Natural killer cell (primary cell): ENCODE data around the gene ATXN10. TPM values are rescaled to one million over a fixed set of nuclear protein-coding genes. Genes with fewer than 3 reads are reported as not detected.
"Not testable (repeated sequence)": the region's sequence is repeated elsewhere in the genome, so short reads cannot be mapped to it uniquely, and the experiment has no call there.

Source experiments
- ATAC-seq, 3 donors: fragments of 150-1000 bp in 2 of 3; fragments of 200-7000 bp in 1 of 3; cut with Tn5 transposase; 1 replicate in 1 of 3; 2 replicates in 2 of 3; pipeline ENCODE4 v1.10.0; 2021; ENCODE audit warnings: mild to moderate bottlenecking in 2 of 3, moderate library complexity in 2 of 3
- DNase-seq, 2 donors: peaks; one replicate each; pipeline versions ENCODE4 v3.0.0 to v3.0.0-alpha.2; 2013 to 2021; ENCODE audit warnings: mixed read lengths in 1 of 2
- H3K27ac ChIP-seq: one replicate; pipeline ENCODE4 v1.5.1; 2013; ENCODE audit warnings: mild to moderate bottlenecking, low read length
- H3K27me3 ChIP-seq: one replicate; pipeline ENCODE4 v1.6.1; 2013; ENCODE audit warnings: low read length; ENCODE audit not compliant: control insufficient read depth, insufficient read depth
- H3K36me3 ChIP-seq: one replicate; pipeline ENCODE4 v1.6.1; 2013; ENCODE audit warnings: low read length; ENCODE audit not compliant: control insufficient read depth, insufficient read depth
- H3K4me1 ChIP-seq: one replicate; pipeline ENCODE4 v1.6.1; 2013; ENCODE audit warnings: low read length; ENCODE audit not compliant: control insufficient read depth, insufficient read depth
- H3K4me3 ChIP-seq: one replicate; pipeline ENCODE4 v1.5.1; 2013; ENCODE audit warnings: low read length
- H3K9me3 ChIP-seq: one replicate; pipeline ENCODE4 v1.6.1; 2013; ENCODE audit warnings: low read length; ENCODE audit not compliant: control insufficient read depth, insufficient read depth
- H3K27ac Mint-ChIP-seq, 2 donors: one replicate each; pipeline ENCODE4 v1.8.0; 2022; ENCODE audit warnings: mild to moderate bottlenecking in 2 of 2, mixed read lengths in 2 of 2, moderate library complexity in 1 of 2
- H3K27me3 Mint-ChIP-seq, 2 donors: one replicate each; pipeline ENCODE4 v1.8.0; 2022; ENCODE audit warnings: low read depth in 2 of 2, mixed read lengths in 2 of 2
- H3K36me3 Mint-ChIP-seq: one replicate; pipeline ENCODE4 v1.8.0; 2022; ENCODE audit warnings: mixed read lengths
- H3K4me1 Mint-ChIP-seq, 2 donors: one replicate each; pipeline ENCODE4 v1.8.0; 2022; ENCODE audit warnings: mixed read lengths in 2 of 2
- H3K4me3 Mint-ChIP-seq: one replicate; pipeline ENCODE4 v1.8.0; 2022; ENCODE audit warnings: mild to moderate bottlenecking, moderate library complexity, mixed read lengths
- H3K9me3 Mint-ChIP-seq, 2 donors: one replicate each; pipeline ENCODE4 v1.8.0; 2022; ENCODE audit warnings: mixed read lengths in 2 of 2
- WGBS: methylation state at CpG from one replicate; pipeline ENCODE4 v1.1.7; 2013; ENCODE audit warnings: missing lambda C conversion rate; ENCODE audit not compliant: insufficient coverage; 5-methylcytosine and 5-hydroxymethylcytosine counted together
- intact Hi-C: fragments of 100-400 bp; cut with micrococcal nuclease; formaldehyde crosslinking; loops from one replicate; pipeline ENCODE4 v1.14.2; 2022
- total RNA-seq, 4 donors: library from RNA; stranded (reverse); fragments of 120-200 nt in 1 of 4; gene quantifications; one replicate each; pipeline versions ENCODE4 v1.2.3 to v1.2.4, GENCODE V29; 2013 to 2022
- TF ChIP-seq, protein P1 (sequence below): fragments of 200-600 bp; IDR thresholded peaks from one replicate; pipeline ENCODE4 v1.8.0; 2022; ENCODE audit warnings: antibody characterized with exemption

ATXN10 gene
- total RNA-seq, 3 donors from 2014 or later (not counting 1 experiment from before 2014, with no cell fraction given), result 79.3 to 90.5 (median 88.8) TPM

DNA sequence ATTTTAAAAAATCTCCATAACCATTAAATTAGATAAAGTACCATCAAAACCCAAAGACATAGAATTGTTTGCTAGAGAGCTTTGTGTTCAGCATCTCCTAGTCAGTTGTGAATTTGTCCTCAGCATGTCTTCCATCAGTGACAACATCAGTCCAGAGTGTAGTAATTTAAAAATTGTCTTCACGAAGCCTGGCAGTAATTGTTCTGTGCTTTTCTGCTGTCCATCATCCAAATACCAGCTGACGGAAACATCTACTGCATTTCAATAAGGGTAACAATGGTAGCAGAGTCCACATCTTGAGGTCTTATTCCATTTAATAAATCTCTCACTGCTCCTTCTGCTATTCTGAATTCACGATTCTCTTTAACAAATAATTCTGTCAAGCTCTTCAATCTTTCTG lies 121.5 kb downstream of the ATXN10 start:
- Histone ChIP-seq H3K4me3 (no peak overlapping the region), H3K36me3 (peaks cover 11% of the 10 kb centered on the region), H3K27me3 (no peaks in the 10 kb centered on the region), H3K27ac (no peak overlapping the region), H3K4me1 (no peaks in the 10 kb centered on the region), H3K9me3 (peaks cover 23% of the 10 kb centered on the region)
- intact Hi-C loops, result no loop called here
- Mint-ChIP-seq H3K36me3 (peaks cover 37% of the 10 kb centered on the region), H3K4me3 (no peak overlapping the region), H3K4me1 (peaks cover 3 to 6% of the 10 kb centered on the region in 2 donors), H3K27ac (no peak overlapping the region), H3K9me3 (peaks cover 6 to 27% of the 10 kb centered on the region in 2 donors), H3K27me3 (no peaks in the 10 kb centered on the region)
- ATAC-seq (no peak), DNase-seq (no peak)
- TF ChIP-seq, protein P1, sequence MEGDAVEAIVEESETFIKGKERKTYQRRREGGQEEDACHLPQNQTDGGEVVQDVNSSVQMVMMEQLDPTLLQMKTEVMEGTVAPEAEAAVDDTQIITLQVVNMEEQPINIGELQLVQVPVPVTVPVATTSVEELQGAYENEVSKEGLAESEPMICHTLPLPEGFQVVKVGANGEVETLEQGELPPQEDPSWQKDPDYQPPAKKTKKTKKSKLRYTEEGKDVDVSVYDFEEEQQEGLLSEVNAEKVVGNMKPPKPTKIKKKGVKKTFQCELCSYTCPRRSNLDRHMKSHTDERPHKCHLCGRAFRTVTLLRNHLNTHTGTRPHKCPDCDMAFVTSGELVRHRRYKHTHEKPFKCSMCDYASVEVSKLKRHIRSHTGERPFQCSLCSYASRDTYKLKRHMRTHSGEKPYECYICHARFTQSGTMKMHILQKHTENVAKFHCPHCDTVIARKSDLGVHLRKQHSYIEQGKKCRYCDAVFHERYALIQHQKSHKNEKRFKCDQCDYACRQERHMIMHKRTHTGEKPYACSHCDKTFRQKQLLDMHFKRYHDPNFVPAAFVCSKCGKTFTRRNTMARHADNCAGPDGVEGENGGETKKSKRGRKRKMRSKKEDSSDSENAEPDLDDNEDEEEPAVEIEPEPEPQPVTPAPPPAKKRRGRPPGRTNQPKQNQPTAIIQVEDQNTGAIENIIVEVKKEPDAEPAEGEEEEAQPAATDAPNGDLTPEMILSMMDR, result no peak
- 99% methylated on average over 3 of the region's 3 CpGs for WGBS

DNA sequence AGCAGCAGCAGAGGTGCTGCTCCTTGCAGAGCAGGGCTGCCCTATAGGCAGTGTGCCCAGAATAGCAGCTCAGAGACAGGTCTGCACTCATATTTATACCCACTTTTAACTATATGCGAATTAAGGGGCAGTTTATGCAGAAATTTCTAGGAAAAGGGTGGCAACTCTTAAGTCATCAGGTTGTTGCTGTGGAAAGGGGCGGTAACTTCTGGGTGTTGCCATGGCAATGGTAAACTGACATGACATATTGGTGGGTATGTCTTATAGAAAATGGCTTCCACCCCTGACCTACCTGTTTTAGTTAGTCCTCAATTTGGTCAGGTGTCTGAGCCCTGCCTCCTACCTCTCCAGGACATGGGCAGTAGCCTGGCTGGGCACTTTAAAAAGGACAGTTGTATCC lies 122.3 kb downstream of the ATXN10 start:
- Mint-ChIP-seq H3K27me3 (no peaks in the 10 kb centered on the region), H3K9me3 (peaks cover 6 to 28% of the 10 kb centered on the region in 2 donors), H3K4me1 (peaks cover 0 to 6% of the 10 kb centered on the region in 2 donors), H3K4me3 (no peak overlapping the region), H3K27ac (no peak overlapping the region), H3K36me3 (peaks cover 38% of the 10 kb centered on the region)
- no peak for DNase-seq
- 100% methylated on average over 2 of the region's 2 CpGs for whole genome bisulfite sequencing
- ATAC-seq, result no peak
- TF ChIP-seq, protein P1, result no peak
- intact Hi-C loops, result no loop called here
- peaks cover 11% of the 10 kb centered on the region for H3K36me3 ChIP-seq
- no peaks in the 10 kb centered on the region for H3K27me3 ChIP-seq
- no peak overlapping the region for H3K4me3 ChIP-seq
- H3K4me1 ChIP-seq, result no peaks in the 10 kb centered on the region
- no peak overlapping the region for H3K27ac ChIP-seq
- peaks cover 23% of the 10 kb centered on the region for H3K9me3 ChIP-seq

DNA sequence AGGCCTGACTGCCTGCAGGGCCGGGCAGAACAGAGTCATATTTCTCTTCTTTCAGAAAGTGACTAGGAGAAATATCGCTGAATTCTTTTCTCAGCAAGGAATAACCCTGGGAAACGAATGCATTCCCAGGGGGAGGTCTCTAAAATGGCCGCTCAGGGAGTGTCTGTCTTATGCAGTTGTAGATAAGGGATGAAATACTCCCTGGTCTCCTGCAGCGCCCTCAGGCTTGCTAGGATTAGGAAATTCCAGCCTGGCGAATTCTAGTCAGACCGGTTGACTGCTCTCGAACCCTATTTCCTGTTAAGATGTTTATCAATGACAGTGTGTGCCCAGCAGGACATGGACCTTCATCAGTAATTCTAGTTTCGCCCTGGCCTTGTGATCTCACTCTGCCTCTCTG lies 124.4 kb downstream of the ATXN10 start:
- peaks cover 23% of the 10 kb centered on the region for H3K9me3 ChIP-seq
- DNase-seq, H3K4me3 Mint-ChIP-seq, H3K4me1 Mint-ChIP-seq, H3K27ac ChIP-seq, H3K27me3 ChIP-seq, H3K4me1 ChIP-seq, H3K27me3 Mint-ChIP-seq, H3K4me3 ChIP-seq, H3K27ac Mint-ChIP-seq, ATAC-seq, intact Hi-C loops: not testable (repeated sequence)
- WGBS, result over 99% methylated on average over 9 of the region's 9 CpGs
- Mint-ChIP-seq H3K36me3 (peaks cover 38% of the 10 kb centered on the region), H3K9me3 (peaks cover 6 to 28% of the 10 kb centered on the region in 2 donors)
- peaks cover 11% of the 10 kb centered on the region for H3K36me3 ChIP-seq

DNA sequence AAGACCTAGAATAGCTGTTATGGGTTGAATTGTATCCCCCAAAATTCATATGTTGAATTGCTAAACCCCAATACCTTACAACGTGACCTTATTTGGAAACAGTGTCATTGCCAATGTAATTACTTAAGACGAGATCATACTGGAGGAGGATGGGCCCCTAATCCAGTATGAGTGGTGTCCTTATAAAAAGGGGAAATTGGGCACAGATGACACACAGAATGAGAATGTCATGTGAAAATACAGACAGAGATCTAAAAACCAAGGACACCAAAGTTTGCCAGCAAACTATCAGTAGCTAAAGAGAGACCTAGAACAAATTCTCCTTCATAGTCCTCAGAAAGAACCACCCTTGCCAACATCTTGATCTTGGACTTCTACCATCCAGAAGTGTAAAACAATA lies 127.7 kb downstream of the ATXN10 start:
- H3K4me3 Mint-ChIP-seq, result no peak overlapping the region
- H3K27ac ChIP-seq, result no peak overlapping the region
- intact Hi-C loops, result no loop called here
- ATAC-seq, result no peak
- peaks cover 6% of the 10 kb centered on the region for H3K36me3 ChIP-seq
- H3K36me3 Mint-ChIP-seq, result peaks cover 37% of the 10 kb centered on the region
- no peak for DNase-seq
- no peaks in the 10 kb centered on the region for H3K27me3 Mint-ChIP-seq
- no peaks in the 10 kb centered on the region for H3K27me3 ChIP-seq
- H3K4me1 Mint-ChIP-seq, result no peaks in the 10 kb centered on the region
- H3K4me1 ChIP-seq, result no peaks in the 10 kb centered on the region
- TF ChIP-seq, protein P1, result no peak
- no peak overlapping the region for H3K27ac Mint-ChIP-seq
- H3K9me3 Mint-ChIP-seq, result peaks cover 6 to 28% of the 10 kb centered on the region in 2 donors
- peaks cover 16% of the 10 kb centered on the region for H3K9me3 ChIP-seq
- WGBS, result 95% methylated on average over 2 of the region's 2 CpGs
- no peak overlapping the region for H3K4me3 ChIP-seq
